Measurements from ENCODE around the gene OR5K4.

Gene OR5K4

GRCh38 chr3:98328933-98329332, 24.7 kb upstream of the OR5K4 start:
- Histone ChIP-seq H3K4me3 (ENCODE audit: insufficient read length, low read depth) (no peak overlapping the region), H3K9ac (ENCODE audit: insufficient read length, low read depth) (no peak overlapping the region), H3K4me1 (ENCODE audit: insufficient read depth, insufficient read length) (peaks cover 3% of the 10 kb centered on the region), H3K9me3 (ENCODE audit: insufficient read depth, low read length) (no peaks in the 10 kb centered on the region), H3K36me3 (ENCODE audit: insufficient read depth, insufficient read length, low read length) (no peaks in the 10 kb centered on the region), H3K27me3 (ENCODE audit: insufficient read depth, insufficient read length) (no peaks in the 10 kb centered on the region)
- no peak for TF ChIP-seq YY1 (IDR thresholded peaks at IDR 0.05; ENCODE audit: insufficient read depth, insufficient read length)
- TF ChIP-seq SUZ12 (IDR thresholded peaks at IDR 0.05; ENCODE audit: extremely low read depth, insufficient read depth, insufficient read length): no peak
- TF ChIP-seq ZNF274 (IDR thresholded peaks at IDR 0.05; ENCODE audit: low read depth, low read length): no peak
- no peak for DNase-seq (ENCODE audit: low read depth, low spot score)

GRCh38 chr3:98329392-98330124, 24.1 kb upstream of the OR5K4 start:
- H3K9ac ChIP-seq (ENCODE audit: insufficient read length, low read depth): no peak overlapping the region
- peaks cover 3% of the 10 kb centered on the region for H3K4me1 ChIP-seq (ENCODE audit: insufficient read depth, insufficient read length)
- TF ChIP-seq YY1 (IDR thresholded peaks at IDR 0.05; ENCODE audit: insufficient read depth, insufficient read length): no peak
- TF ChIP-seq ZNF274 (IDR thresholded peaks at IDR 0.05; ENCODE audit: low read depth, low read length): no peak
- TF ChIP-seq SUZ12 (IDR thresholded peaks at IDR 0.05; ENCODE audit: extremely low read depth, insufficient read depth, insufficient read length): no peak
- no peaks in the 10 kb centered on the region for H3K27me3 ChIP-seq (ENCODE audit: insufficient read depth, insufficient read length)
- no peak overlapping the region for H3K4me3 ChIP-seq (ENCODE audit: insufficient read length, low read depth)
- DNase-seq (ENCODE audit: low read depth, low spot score): peak; percentile 68
- no peaks in the 10 kb centered on the region for H3K9me3 ChIP-seq (ENCODE audit: insufficient read depth, low read length)
- no peaks in the 10 kb centered on the region for H3K36me3 ChIP-seq (ENCODE audit: insufficient read depth, insufficient read length, low read length)

GRCh38 chr3:98331329-98331728, 22.3 kb upstream of the OR5K4 start:
- H3K9me3 ChIP-seq (ENCODE audit: insufficient read depth, low read length): no peaks in the 10 kb centered on the region
- no peak for DNase-seq (ENCODE audit: low read depth, low spot score)
- no peak for TF ChIP-seq SUZ12 (IDR thresholded peaks at IDR 0.05; ENCODE audit: extremely low read depth, insufficient read depth, insufficient read length)
- TF ChIP-seq ZNF274 (IDR thresholded peaks at IDR 0.05; ENCODE audit: low read depth, low read length): no peak
- TF ChIP-seq YY1 (IDR thresholded peaks at IDR 0.05; ENCODE audit: insufficient read depth, insufficient read length): no peak
- no peaks in the 10 kb centered on the region for H3K27me3 ChIP-seq (ENCODE audit: insufficient read depth, insufficient read length)
- H3K4me3 ChIP-seq (ENCODE audit: insufficient read length, low read depth): no peak overlapping the region
- no peaks in the 10 kb centered on the region for H3K36me3 ChIP-seq (ENCODE audit: insufficient read depth, insufficient read length, low read length)
- no peak overlapping the region for H3K9ac ChIP-seq (ENCODE audit: insufficient read length, low read depth)
- peaks cover 3% of the 10 kb centered on the region for H3K4me1 ChIP-seq (ENCODE audit: insufficient read depth, insufficient read length)

- H3K4me1 ChIP-seq (ENCODE audit: insufficient read depth, insufficient read length): no peaks in the 10 kb centered on the region
- no peak for TF ChIP-seq ZNF274 (IDR thresholded peaks at IDR 0.05; ENCODE audit: low read depth, low read length)
- TF ChIP-seq YY1 (IDR thresholded peaks at IDR 0.05; ENCODE audit: insufficient read depth, insufficient read length): no peak
- TF ChIP-seq SUZ12 (IDR thresholded peaks at IDR 0.05; ENCODE audit: extremely low read depth, insufficient read depth, insufficient read length): no peak
- no peaks in the 10 kb centered on the region for H3K27me3 ChIP-seq (ENCODE audit: insufficient read depth, insufficient read length)
- no peak overlapping the region for H3K9ac ChIP-seq (ENCODE audit: insufficient read length, low read depth)
- no peak for DNase-seq (ENCODE audit: low read depth, low spot score)
- H3K9me3 ChIP-seq (ENCODE audit: insufficient read depth, low read length): no peaks in the 10 kb centered on the region
- H3K36me3 ChIP-seq (ENCODE audit: insufficient read depth, insufficient read length, low read length): no peaks in the 10 kb centered on the region
- no peak overlapping the region for H3K4me3 ChIP-seq (ENCODE audit: insufficient read length, low read depth)
Measured at GRCh38 chr3:98333989-98334606, 19.6 kb upstream of the OR5K4 start.

- H3K9me3 ChIP-seq (ENCODE audit: insufficient read depth, low read length): no peaks in the 10 kb centered on the region
- no peaks in the 10 kb centered on the region for H3K4me1 ChIP-seq (ENCODE audit: insufficient read depth, insufficient read length)
- H3K4me3 ChIP-seq (ENCODE audit: insufficient read length, low read depth): no peak overlapping the region
- DNase-seq (ENCODE audit: low read depth, low spot score): no peak
- H3K9ac ChIP-seq (ENCODE audit: insufficient read length, low read depth): no peak overlapping the region
- no peak for TF ChIP-seq YY1 (IDR thresholded peaks at IDR 0.05; ENCODE audit: insufficient read depth, insufficient read length)
- TF ChIP-seq ZNF274 (IDR thresholded peaks at IDR 0.05; ENCODE audit: low read depth, low read length): no peak
- no peak for TF ChIP-seq SUZ12 (IDR thresholded peaks at IDR 0.05; ENCODE audit: extremely low read depth, insufficient read depth, insufficient read length)
- no peaks in the 10 kb centered on the region for H3K27me3 ChIP-seq (ENCODE audit: insufficient read depth, insufficient read length)
- H3K36me3 ChIP-seq (ENCODE audit: insufficient read depth, insufficient read length, low read length): no peaks in the 10 kb centered on the region
Measured at GRCh38 chr3:98339031-98339430, 14.6 kb upstream of the OR5K4 start.

- no peak overlapping the region for H3K9ac ChIP-seq (ENCODE audit: insufficient read length, low read depth)
- no peak for TF ChIP-seq ZNF274 (IDR thresholded peaks at IDR 0.05; ENCODE audit: low read depth, low read length)
- no peak for TF ChIP-seq SUZ12 (IDR thresholded peaks at IDR 0.05; ENCODE audit: extremely low read depth, insufficient read depth, insufficient read length)
- TF ChIP-seq YY1 (IDR thresholded peaks at IDR 0.05; ENCODE audit: insufficient read depth, insufficient read length): no peak
- H3K36me3 ChIP-seq (ENCODE audit: insufficient read depth, insufficient read length, low read length): no peaks in the 10 kb centered on the region
- H3K27me3 ChIP-seq (ENCODE audit: insufficient read depth, insufficient read length): no peaks in the 10 kb centered on the region
- no peak overlapping the region for H3K4me3 ChIP-seq (ENCODE audit: insufficient read length, low read depth)
- H3K4me1 ChIP-seq (ENCODE audit: insufficient read depth, insufficient read length): no peaks in the 10 kb centered on the region
- DNase-seq (ENCODE audit: low read depth, low spot score): no peak
- H3K9me3 ChIP-seq (ENCODE audit: insufficient read depth, low read length): no peaks in the 10 kb centered on the region
Measured at GRCh38 chr3:98341758-98342157, 11.9 kb upstream of the OR5K4 start.

- TF ChIP-seq SUZ12 (IDR thresholded peaks at IDR 0.05; ENCODE audit: extremely low read depth, insufficient read depth, insufficient read length) (no peak), YY1 (IDR thresholded peaks at IDR 0.05; ENCODE audit: insufficient read depth, insufficient read length) (no peak), ZNF274 (IDR thresholded peaks at IDR 0.05; ENCODE audit: low read depth, low read length) (no peak)
- Histone ChIP-seq H3K9ac (ENCODE audit: insufficient read length, low read depth) (no peak overlapping the region), H3K27me3 (ENCODE audit: insufficient read depth, insufficient read length) (no peaks in the 10 kb centered on the region), H3K4me1 (ENCODE audit: insufficient read depth, insufficient read length) (no peaks in the 10 kb centered on the region), H3K4me3 (ENCODE audit: insufficient read length, low read depth) (no peak overlapping the region), H3K9me3 (ENCODE audit: insufficient read depth, low read length) (no peaks in the 10 kb centered on the region), H3K36me3 (ENCODE audit: insufficient read depth, insufficient read length, low read length) (no peaks in the 10 kb centered on the region)
- peak; percentile 80 for DNase-seq (ENCODE audit: low read depth, low spot score)
Measured at GRCh38 chr3:98343647-98344507, 9.8 kb upstream of the OR5K4 start.
